Suprapubic skin (tissue), 3 donors: ENCODE measurements around the gene PANK4.
"Not testable (repeated sequence)": the region's sequence is repeated elsewhere in the genome, so short reads cannot be mapped to it uniquely, and the experiment has no call there.

Experiments
- CTCF ChIP-seq, 2 donors: fragments of 200-600 bp in 1 of 2; fragments of 450-650 bp in 1 of 2; sonication (generic) in 1 of 2; IDR thresholded peaks; one replicate each; pipeline ENCODE4 v1.5.1; 2016 to 2019; ENCODE audit warnings: antibody characterized with exemption in 2 of 2, mild to moderate bottlenecking in 1 of 2, moderate library complexity in 1 of 2
- EP300 ChIP-seq: sonication (generic); formaldehyde crosslinking; IDR thresholded peaks from one replicate; pipeline ENCODE4 v1.6.1; 2017; ENCODE audit warnings: antibody characterized with exemption
- POLR2A ChIP-seq, 2 donors: fragments of 450-650 bp; IDR thresholded peaks; one replicate each; pipeline ENCODE4 v1.6.1; 2017; ENCODE audit warnings: antibody characterized with exemption in 2 of 2, mild to moderate bottlenecking in 2 of 2, moderate library complexity in 2 of 2

GRCh38 chr1:2549367-2550029, 23.1 kb upstream of the PANK4 start:
- TF ChIP-seq CTCF (IDR thresholded peaks at IDR 0.05); POLR2A (IDR thresholded peaks at IDR 0.05); EP300: not testable (repeated sequence)
